ENCODE results near the gene SHD. TPM values are rescaled to one million over a fixed set of nuclear protein-coding genes. Genes with fewer than 3 reads are reported as not detected.
"Not testable (repeated sequence)": the region's sequence is repeated elsewhere in the genome, so short reads cannot be mapped to it uniquely, and the experiment has no call there.

Gene SHD
- total RNA-seq, 1 donor from 2014 or later, result not detected

DNA sequence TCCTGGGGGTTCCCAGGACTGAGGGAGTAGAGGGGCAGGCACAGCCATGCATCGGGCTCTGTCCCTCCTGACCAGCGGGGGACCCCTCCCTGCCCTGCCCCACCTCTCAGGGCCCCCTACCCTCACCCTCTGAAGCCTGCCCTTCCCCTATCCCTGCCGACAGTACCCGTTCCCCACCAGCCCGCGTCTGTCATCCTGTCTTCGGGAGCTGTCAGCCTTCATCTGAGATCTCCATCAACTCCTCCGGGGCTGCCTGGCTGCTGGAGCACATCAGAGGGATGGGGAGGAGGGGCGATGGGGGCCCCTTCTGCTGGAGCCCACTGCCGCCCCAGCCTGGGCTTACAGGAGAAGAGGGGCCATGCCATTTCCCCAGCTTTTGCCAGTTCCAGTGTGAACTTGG is 6.2 kb upstream of the SHD start:
- no peak overlapping the region for H3K27ac ChIP-seq
- peaks cover 21% of the 10 kb centered on the region for H3K36me3 ChIP-seq
- peaks cover 3% of the 10 kb centered on the region for H3K27me3 ChIP-seq
- DNase-seq (no peak), ATAC-seq (peak; percentile 26)
- no peaks in the 10 kb centered on the region for H3K4me1 ChIP-seq
- H3K9me3 ChIP-seq, result no peaks in the 10 kb centered on the region
- no peak overlapping the region for H3K4me3 ChIP-seq
- intact Hi-C loops (cut with DNase I), result no loop called here
- TF ChIP-seq, protein P1, sequence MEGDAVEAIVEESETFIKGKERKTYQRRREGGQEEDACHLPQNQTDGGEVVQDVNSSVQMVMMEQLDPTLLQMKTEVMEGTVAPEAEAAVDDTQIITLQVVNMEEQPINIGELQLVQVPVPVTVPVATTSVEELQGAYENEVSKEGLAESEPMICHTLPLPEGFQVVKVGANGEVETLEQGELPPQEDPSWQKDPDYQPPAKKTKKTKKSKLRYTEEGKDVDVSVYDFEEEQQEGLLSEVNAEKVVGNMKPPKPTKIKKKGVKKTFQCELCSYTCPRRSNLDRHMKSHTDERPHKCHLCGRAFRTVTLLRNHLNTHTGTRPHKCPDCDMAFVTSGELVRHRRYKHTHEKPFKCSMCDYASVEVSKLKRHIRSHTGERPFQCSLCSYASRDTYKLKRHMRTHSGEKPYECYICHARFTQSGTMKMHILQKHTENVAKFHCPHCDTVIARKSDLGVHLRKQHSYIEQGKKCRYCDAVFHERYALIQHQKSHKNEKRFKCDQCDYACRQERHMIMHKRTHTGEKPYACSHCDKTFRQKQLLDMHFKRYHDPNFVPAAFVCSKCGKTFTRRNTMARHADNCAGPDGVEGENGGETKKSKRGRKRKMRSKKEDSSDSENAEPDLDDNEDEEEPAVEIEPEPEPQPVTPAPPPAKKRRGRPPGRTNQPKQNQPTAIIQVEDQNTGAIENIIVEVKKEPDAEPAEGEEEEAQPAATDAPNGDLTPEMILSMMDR (IDR thresholded peaks at IDR 0.05), result no peak

- DNase-seq; H3K4me3 ChIP-seq; H3K4me1 ChIP-seq; ATAC-seq; H3K27ac ChIP-seq; H3K9me3 ChIP-seq; H3K36me3 ChIP-seq; intact Hi-C loops (cut with DNase I): not testable (repeated sequence)
- peaks cover 16% of the 10 kb centered on the region for H3K27me3 ChIP-seq
Observed at GRCh38 chr19:4274321-4274686, 4.8 kb upstream of the SHD start.

GRCh38 chr19:4277191-4277696 is 1.8 kb upstream of the SHD start:
- DNase-seq, result no peak
- intact Hi-C loops (cut with DNase I), result no loop called here

DNA sequence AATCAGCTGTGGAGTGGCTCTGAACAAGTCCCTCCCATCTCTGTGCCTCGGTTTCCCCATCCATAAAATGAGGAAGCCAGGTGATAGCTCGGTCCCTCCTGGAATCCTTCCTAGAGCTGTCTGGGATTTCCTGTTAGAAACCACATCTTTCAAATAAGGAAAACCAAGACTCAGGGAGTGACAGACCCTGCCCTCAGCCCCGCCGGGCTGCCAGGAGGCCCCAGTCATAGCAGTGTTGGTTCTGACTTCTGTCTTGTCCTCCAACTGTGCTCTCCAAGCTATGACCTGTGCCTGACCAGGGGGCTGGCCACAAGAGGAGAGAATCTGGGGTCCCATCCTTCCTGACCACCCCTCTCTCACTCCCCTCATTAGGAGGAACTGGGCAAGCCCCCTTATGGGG is 1.1 kb upstream of the SHD start:
- intact Hi-C loops (cut with DNase I), result no loop called here

More at GRCh38 chr19:4277191-4277696, 1.8 kb upstream of the SHD start:
- H3K27ac ChIP-seq, result no peak overlapping the region
- H3K4me3 ChIP-seq, result no peak overlapping the region
- no peaks in the 10 kb centered on the region for H3K36me3 ChIP-seq
- H3K9me3 ChIP-seq, result no peaks in the 10 kb centered on the region
- peaks cover 44% of the 10 kb centered on the region for H3K27me3 ChIP-seq
- peaks cover 6% of the 10 kb centered on the region for H3K4me1 ChIP-seq
- TF ChIP-seq, protein P1 (IDR thresholded peaks at IDR 0.05), result no peak
- no peak for ATAC-seq

GRCh38 chr19:4279267-4279529 is 132 bp downstream of the SHD start:
- intact Hi-C loops (cut with DNase I), result no loop called here
- no peak overlapping the region for H3K4me3 ChIP-seq
- ATAC-seq (peak; percentile 24), DNase-seq (no peak)
- no peaks in the 10 kb centered on the region for H3K36me3 ChIP-seq
- TF ChIP-seq, protein P1 (IDR thresholded peaks at IDR 0.05), result no peak
- no peaks in the 10 kb centered on the region for H3K9me3 ChIP-seq
- H3K4me1 ChIP-seq, result peaks cover 6% of the 10 kb centered on the region
- peaks cover 49% of the 10 kb centered on the region for H3K27me3 ChIP-seq
- H3K27ac ChIP-seq, result no peak overlapping the region

More for the DNA sequence above, 1.1 kb upstream of the SHD start:
- H3K4me1 ChIP-seq, result peaks cover 6% of the 10 kb centered on the region
- no peak overlapping the region for H3K27ac ChIP-seq
- ATAC-seq, result no peak
- no peak for DNase-seq
- H3K36me3 ChIP-seq, result no peaks in the 10 kb centered on the region
- peaks cover 47% of the 10 kb centered on the region for H3K27me3 ChIP-seq
- TF ChIP-seq, protein P1 (IDR thresholded peaks at IDR 0.05), result no peak
- no peaks in the 10 kb centered on the region for H3K9me3 ChIP-seq
- no peak overlapping the region for H3K4me3 ChIP-seq

DNA sequence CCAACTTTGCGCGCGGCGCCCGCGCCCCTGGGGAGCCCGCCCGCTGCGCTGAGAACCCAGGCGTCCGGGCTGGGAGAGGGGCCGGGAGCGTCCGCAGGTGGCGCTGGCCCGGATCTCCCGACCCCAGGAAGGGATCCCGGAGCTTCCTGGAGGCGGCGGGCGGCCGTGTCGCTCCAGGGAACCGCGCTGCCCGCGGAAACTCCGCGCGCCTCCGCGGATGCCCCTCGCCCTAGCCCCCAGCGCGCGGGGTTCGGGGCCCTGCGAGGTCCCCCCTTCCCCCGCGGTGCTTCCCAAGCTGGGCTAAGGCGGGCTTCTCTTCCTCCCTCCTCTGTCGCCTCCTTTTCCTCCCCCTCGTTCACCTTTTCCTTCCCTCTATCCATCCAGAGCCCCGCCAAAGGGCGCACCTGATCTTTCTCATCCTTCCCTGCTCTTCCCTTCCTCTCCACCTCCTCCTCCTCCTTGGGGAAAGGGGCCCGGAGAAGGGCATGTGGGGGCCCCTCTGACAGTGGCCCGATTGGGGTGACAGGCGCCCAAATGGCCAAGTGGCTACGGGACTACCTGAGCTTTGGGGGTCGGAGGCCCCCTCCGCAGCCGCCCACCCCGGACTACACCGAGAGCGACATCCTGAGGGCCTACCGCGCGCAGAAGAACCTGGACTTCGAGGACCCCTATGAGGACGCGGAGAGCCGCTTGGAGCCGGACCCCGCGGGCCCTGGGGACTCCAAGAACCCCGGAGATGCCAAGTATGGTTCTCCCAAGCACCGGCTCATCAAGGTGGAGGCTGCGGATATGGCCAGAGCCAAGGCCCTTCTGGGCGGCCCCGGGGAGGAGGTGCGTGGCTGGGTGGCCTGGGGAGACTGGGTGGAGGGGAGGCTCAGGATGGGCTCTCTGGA is 710 bp downstream of the SHD start:
- Histone ChIP-seq H3K9me3 (no peaks in the 10 kb centered on the region), H3K36me3 (no peaks in the 10 kb centered on the region), H3K4me3 (no peak overlapping the region), H3K27me3 (peaks cover 49% of the 10 kb centered on the region), H3K27ac (no peak overlapping the region), H3K4me1 (peaks cover 6% of the 10 kb centered on the region)
- TF ChIP-seq, protein P1 (IDR thresholded peaks at IDR 0.05), result no peak
- DNase-seq (no peak), ATAC-seq (no peak)
- intact Hi-C loops (cut with DNase I), result no loop called here

Data from upper lobe of right lung (tissue), 1 donor.